Bronchus fibroblast of lung (primary cell): ENCODE measurements around the gene SCARB2. TPM values are rescaled to one million over a fixed set of nuclear protein-coding genes. Genes with fewer than 3 reads are reported as not detected.

Experiments used
- total RNA-seq: library from RNA; depleted of rRNA; stranded (reverse); fragments of >200 nt; gene quantifications from 2 replicates; pipeline ENCODE4 v1.2.3, GENCODE V29; 2015

The SCARB2 gene
- 70.0 and 76.0 TPM in 2 replicates for total RNA-seq

DNA sequence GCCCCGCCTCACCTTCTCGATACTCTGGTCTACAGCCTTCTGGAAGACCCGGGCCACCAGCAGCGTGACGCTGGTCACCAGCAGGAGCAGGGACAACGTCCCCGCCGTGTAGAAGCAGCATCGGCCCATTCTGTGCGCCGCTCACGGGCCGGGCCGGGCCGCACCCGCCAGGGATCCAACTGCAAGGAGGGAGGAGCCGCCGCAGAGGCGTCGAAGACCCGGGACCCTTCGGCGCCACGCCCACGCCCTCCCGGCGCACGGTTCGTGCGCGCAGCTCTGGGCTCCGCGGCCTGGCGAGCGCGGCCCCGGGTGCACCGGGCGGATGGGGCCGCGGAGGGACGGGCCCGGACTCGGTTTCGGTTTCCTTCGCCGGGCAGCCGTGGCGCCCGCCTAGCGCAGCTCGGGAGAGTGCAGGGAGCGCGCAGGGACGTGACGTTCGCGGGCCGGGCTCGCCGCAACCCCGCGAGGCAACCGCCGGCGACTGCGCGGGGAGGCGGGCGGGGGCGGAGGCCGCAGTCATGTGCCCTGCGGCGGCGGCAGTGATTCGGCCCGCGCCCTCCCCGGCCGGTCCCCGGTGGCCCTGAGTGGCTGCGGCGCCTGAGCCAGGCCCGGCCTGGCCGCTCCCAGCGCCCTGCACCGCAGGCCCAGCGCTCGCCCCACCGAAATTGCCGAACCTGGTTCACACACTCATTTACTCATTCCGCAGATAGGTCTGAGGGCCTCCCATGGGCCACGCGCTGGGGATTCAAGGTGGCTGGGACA is at the start of gene SCARB2:
Gene SCARB2 (minus strand): TSS at position 410 of the 762 bp plus-strand sequence. CDS start 281 bp downstream, at position 129.

GRCh38 chr4:76251441-76252270 is 38.0 kb upstream of the SCARB2 start, which contains the start of gene FAM47E:
TSS of gene FAM47E (plus strand) at chr4:76251721. CDS start at chr4:76251747, 26 bp downstream.

DNA sequence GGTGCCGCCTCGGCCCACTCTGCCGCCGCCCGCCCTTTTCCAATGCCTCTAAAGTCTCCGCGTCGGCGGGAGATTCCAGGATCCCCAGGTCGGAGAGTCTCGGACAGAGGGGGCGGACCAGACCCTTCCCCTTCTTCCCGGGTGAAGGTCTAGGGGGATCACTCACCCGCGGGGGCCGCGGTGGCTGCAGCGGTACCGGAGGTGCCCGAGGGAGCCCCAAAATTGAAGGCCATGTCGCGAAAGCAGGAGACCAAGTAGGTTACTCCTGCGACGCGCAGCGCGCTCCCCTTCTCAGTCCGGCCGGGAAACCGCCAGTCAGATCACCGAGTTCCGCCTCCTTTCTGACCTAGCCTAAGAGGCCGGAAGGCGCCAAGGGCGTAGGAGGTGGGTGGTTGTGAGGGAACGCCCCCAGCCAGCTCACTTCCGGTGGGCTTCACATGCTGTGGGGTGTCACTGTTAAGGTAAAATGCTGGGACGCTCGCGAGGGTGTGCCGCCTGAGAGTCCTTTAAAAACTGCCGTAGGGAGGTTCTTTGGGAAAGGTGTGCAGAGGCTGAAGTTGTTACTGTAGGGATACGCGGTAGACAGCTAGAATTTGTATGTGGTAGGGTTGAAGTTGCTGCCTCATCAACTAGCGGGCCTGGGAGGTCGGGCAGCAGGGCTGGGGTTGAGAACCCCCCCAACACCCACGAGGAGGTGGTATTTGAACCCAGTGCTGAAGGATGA is 65.3 kb downstream of the SCARB2 start, which contains the start of gene NUP54:
Gene NUP54 (minus strand): TSS at position 256 of the 724 bp plus-strand sequence. CDS start 23 bp downstream, at position 233.

Other genes with a start within 250 kb of the SCARB2 start
- 23.3 and 25.7 TPM in 2 replicates for gene SDAD1, start 222.9 kb downstream of the SCARB2 start, total RNA-seq
- not detected in 2 replicates for gene CXCL9, start 206.3 kb downstream of the SCARB2 start, total RNA-seq
- not detected in 2 replicates for gene CXCL10, start 190.3 kb downstream of the SCARB2 start, total RNA-seq
- not detected in 2 replicates for gene CXCL11, start 177.8 kb downstream of the SCARB2 start, total RNA-seq
- gene ART3, start 139.1 kb downstream of the SCARB2 start, total RNA-seq = under 0.01 TPM in 1 of 2 replicates, not detected in the other
- 42.5 and 49.1 TPM in 2 replicates for gene NUP54, start 65.4 kb downstream of the SCARB2 start, total RNA-seq
- gene FAM47E, start 37.9 kb upstream of the SCARB2 start, total RNA-seq = 0.15 and 0.17 TPM in 2 replicates
- gene STBD1, start 92.9 kb upstream of the SCARB2 start, total RNA-seq = 3.7 TPM in 2 replicates
- under 0.01 TPM in 1 of 2 replicates, not detected in the other for gene CCDC158, start 207.3 kb upstream of the SCARB2 start, total RNA-seq
- gene SHROOM3, start 221.4 kb upstream of the SCARB2 start, total RNA-seq = 12.0 and 12.6 TPM in 2 replicates